Stimulated activated naive B cell treated with anti-CD40 and anti-IgM and Interleukin-4, amounts not matched to agents 10 μg/mL and 1 μg/mL and 100 μg/mL, for 72 hours (primary cell): Measurements from ENCODE around the gene ATP1B4.
A peak's percentile ranks its signal among the peaks of the same experiment; 100 is the strongest.

Source experiments
- ATAC-seq, 2 donors: fragments of 150-1000 bp; cut with Tn5 transposase; replicated peaks; 2 replicates each; pipeline ENCODE4 v1.10.0; 2021; ENCODE audit warnings: moderate library complexity in 1 of 2
- DNase-seq: peaks from one replicate; pipeline ENCODE4 v3.0.0; 2021
- H3K27ac Mint-ChIP-seq: one replicate; pipeline ENCODE4 v1.8.0; 2022; ENCODE audit warnings: mild to moderate bottlenecking, mixed read lengths
- H3K27me3 Mint-ChIP-seq, 2 donors: one replicate each; pipeline ENCODE4 v1.8.0; 2022; ENCODE audit warnings: mixed read lengths in 2 of 2
- H3K36me3 Mint-ChIP-seq, 2 donors: one replicate each; pipeline ENCODE4 v1.8.0; 2022; ENCODE audit warnings: mixed read lengths in 2 of 2, mild to moderate bottlenecking in 1 of 2
- H3K4me1 Mint-ChIP-seq, 2 donors: one replicate each; pipeline ENCODE4 v1.8.0; 2022; ENCODE audit warnings: mixed read lengths in 2 of 2, mild to moderate bottlenecking in 1 of 2
- H3K4me3 Mint-ChIP-seq, 2 donors: one replicate each; pipeline ENCODE4 v1.8.0; 2022; ENCODE audit warnings: mild to moderate bottlenecking in 2 of 2, mixed read lengths in 2 of 2, moderate library complexity in 1 of 2
- H3K9me3 Mint-ChIP-seq, 2 donors: one replicate each; pipeline ENCODE4 v1.8.0; 2022; ENCODE audit warnings: mixed read lengths in 2 of 2, mild to moderate bottlenecking in 1 of 2

The ATP1B4 gene

DNA sequence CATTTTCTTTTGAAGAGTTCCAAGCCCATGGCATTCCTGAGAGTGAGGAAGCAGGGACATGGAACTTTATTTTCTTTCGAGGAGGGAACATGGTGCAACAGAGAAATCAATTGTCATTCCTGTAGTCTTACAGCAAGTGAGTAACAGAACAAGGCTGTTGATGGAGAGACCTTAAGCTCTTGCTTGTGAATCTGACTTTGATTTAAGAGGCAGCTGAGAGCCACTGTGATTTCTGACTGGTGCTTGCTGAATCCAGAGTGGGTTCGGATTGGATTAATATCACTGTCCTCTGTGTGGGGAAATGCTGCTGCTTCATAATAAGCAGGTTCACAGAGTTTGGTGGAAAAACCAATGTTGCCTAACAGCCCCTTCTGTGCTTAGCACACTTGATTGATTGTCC is 4.7 kb upstream of the ATP1B4 start:
- ATAC-seq: no peak

DNA sequence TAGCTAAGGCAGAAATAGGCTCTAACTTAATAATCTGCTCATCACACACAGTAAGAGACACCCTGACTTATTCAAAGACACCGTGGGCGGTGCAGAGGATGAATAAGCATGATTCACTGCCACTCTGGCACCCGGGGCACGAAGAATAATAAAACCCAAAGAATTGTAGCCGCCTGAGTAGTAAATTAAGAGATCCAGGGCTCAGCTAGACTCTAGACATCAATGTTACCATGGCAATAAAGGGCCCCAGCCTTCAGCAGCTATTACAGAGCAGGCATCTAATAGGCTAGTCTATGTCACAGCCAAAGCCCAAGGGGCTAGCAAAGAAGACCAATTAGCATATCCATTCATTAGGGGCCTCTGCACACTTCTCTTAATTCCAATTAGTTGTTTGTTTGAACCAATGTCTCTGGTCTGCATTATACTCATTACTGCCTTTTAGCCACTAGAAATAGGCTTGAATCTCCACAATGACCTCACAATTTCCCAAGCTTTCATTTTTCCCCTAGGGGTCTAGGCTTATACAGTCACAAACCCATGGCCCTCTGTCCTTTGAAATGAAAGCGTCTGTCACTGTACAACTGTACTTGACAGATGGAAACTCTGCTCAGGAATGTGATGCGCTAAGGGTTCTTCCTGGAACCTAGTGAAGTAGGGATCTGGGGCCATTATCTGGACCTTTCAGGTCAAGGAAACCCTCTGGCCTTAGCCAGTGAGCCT is 3.0 kb upstream of the ATP1B4 start:
- DNase-seq: no peak

More for the DNA sequence above, 4.7 kb upstream of the ATP1B4 start:
- peaks cover 0 to 6% of the 10 kb centered on the region in 2 donors for H3K4me1 Mint-ChIP-seq
- H3K9me3 Mint-ChIP-seq: no peaks in the 10 kb centered on the region
- no peak for DNase-seq
- peaks cover 0 to 11% of the 10 kb centered on the region in 2 donors for H3K27me3 Mint-ChIP-seq
- H3K36me3 Mint-ChIP-seq: no peaks in the 10 kb centered on the region
- H3K4me3 Mint-ChIP-seq: no peak overlapping the region
- no peak overlapping the region for H3K27ac Mint-ChIP-seq

GRCh38 chrX:120365320-120365719 is 3.4 kb downstream of the ATP1B4 start:
- H3K27me3 Mint-ChIP-seq: peaks cover 4% of the 10 kb centered on the region in 2 donors
- peak; percentile 4 for DNase-seq

More for the DNA sequence above, 3.0 kb upstream of the ATP1B4 start:
- ATAC-seq: peak in 1 of 2 donors; percentile 14
- Mint-ChIP-seq H3K9me3 (no peaks in the 10 kb centered on the region), H3K27me3 (peaks cover 0 to 11% of the 10 kb centered on the region in 2 donors), H3K36me3 (no peaks in the 10 kb centered on the region), H3K27ac (no peak overlapping the region), H3K4me1 (peaks cover 2 to 6% of the 10 kb centered on the region in 2 donors), H3K4me3 (no peak overlapping the region)

GRCh38 chrX:120365968-120366367 is 4.1 kb downstream of the ATP1B4 start:
- Mint-ChIP-seq H3K27ac (no peak overlapping the region), H3K4me3 (no peak overlapping the region), H3K4me1 (peaks cover 0 to 2% of the 10 kb centered on the region in 2 donors), H3K36me3 (no peaks in the 10 kb centered on the region), H3K27me3 (peaks cover 4% of the 10 kb centered on the region in 2 donors), H3K9me3 (no peaks in the 10 kb centered on the region)
- ATAC-seq: no peak
- no peak for DNase-seq

More at GRCh38 chrX:120365320-120365719, 3.4 kb downstream of the ATP1B4 start:
- Mint-ChIP-seq H3K27ac (no peak overlapping the region), H3K36me3 (no peaks in the 10 kb centered on the region), H3K9me3 (no peaks in the 10 kb centered on the region), H3K4me1 (peaks cover 0 to 2% of the 10 kb centered on the region in 2 donors), H3K4me3 (no peak overlapping the region)
- peak; percentile 48 to 56 for ATAC-seq

DNA sequence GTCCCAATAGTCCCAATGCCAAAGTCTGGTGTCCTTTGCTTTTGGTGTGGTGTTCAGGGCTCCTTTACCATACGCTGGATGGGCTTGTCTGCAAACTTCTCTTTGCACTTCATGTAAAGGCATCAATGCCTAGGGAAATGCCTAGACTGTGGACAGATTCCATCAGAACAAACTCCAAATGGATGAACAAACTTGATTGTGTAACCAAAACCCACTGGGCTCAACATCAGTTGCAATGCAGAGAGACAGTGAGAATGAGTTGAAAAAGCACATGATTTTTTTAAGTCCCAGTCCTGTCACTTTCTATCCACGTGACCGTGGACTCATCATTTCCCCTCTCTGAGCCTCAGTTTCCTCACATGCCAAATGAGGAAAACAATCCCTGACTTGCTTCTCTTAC is 4.9 kb downstream of the ATP1B4 start:
- H3K4me3 Mint-ChIP-seq: no peak overlapping the region
- peaks cover 0 to 2% of the 10 kb centered on the region in 2 donors for H3K4me1 Mint-ChIP-seq
- peaks cover 0 to 4% of the 10 kb centered on the region in 2 donors for H3K27me3 Mint-ChIP-seq
- no peak overlapping the region for H3K27ac Mint-ChIP-seq
- ATAC-seq: no peak
- H3K9me3 Mint-ChIP-seq: no peaks in the 10 kb centered on the region
- no peaks in the 10 kb centered on the region for H3K36me3 Mint-ChIP-seq
- no peak for DNase-seq

DNA sequence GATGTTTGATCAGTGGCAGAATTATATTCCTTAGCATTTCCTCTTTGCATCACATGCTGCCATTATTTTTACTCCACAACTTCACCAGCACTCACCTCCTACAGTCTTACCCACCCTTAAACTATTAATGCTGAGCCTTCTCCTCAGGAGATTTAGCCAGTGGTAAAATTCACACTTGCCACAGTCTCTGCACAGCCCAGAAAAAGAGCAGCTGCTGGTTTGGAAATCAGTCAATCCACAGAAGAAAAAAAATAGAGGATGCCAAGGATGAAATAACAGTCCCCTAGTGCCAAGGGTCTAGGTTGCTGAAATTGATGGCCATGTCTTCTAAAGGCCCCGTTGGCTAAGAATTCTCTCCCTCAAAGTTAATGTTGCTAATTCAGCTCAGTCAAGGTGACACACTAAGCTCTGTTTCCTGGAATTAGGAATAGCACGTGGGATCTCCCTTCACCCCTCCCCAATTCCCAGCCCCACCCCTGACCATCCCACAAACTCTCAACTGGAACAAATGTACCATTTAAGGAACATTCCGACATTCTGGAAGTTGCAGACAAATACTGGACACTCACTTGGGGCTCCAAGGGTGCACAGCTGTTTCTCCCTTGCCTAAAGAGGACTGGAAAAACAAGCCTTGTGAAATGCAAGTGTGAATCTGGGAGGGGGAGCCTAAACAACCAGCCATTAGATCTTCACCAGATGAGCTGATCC is 5.7 kb downstream of the ATP1B4 start:
- Mint-ChIP-seq H3K4me3 (no peak overlapping the region), H3K4me1 (peaks cover 0 to 2% of the 10 kb centered on the region in 2 donors), H3K27ac (no peak overlapping the region), H3K9me3 (no peaks in the 10 kb centered on the region), H3K36me3 (no peaks in the 10 kb centered on the region), H3K27me3 (peaks cover 0 to 4% of the 10 kb centered on the region in 2 donors)
- DNase-seq (no peak), ATAC-seq (no peak)

DNA sequence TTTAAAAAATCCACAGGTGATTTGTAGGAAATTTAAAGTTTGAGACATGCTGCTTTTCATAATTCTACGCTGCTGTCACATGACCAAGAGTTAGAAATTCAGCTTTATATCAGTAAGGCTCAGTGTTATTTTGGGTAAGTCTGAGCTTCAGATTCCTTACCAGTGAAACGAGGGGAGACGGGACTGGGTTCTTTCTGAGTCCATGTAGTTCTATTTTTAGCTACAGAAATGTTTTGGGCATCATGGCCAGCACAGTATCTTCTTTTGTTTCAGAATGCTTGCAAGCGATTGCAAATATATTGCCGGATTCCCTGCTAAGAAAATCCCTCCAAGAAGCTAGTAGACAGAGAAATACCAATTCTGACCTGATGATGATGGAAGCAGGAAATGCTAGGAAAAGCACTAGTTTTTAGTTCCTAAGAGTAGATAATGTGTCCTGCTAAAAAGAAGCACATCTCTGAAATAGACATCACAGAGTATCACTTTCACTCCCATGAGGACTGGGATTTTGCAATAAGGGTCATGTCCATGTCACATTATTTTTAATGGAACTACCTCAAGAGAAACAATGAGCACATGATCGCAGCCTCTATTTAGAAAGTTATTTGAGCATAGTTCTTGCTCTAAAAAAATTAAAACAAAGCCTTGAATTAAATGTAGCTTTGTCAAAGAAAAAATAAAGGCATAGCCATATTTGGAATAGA is 10.9 kb downstream of the ATP1B4 start:
- no peak for DNase-seq
- H3K36me3 Mint-ChIP-seq: no peaks in the 10 kb centered on the region

DNA sequence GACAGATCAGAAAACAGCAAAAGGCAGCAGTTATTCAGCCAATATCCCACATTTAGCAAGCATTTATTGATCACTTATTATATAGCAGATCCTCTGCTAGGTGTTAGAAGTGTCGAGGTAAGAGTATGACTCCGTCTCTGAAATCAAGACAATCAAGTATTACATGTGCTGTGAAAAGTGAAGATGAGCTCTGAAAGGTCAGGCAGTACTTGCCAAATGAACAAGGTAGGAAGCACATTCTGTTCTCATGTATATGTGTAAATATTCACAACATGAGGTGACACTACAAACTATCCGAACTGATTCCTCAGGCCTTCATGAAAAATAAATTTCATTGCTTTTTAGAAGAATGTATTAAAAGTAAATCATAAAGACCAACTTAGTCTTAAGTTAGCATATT is 15.3 kb downstream of the ATP1B4 start:
- Mint-ChIP-seq H3K9me3 (no peaks in the 10 kb centered on the region), H3K4me1 (peaks cover 0 to 6% of the 10 kb centered on the region in 2 donors), H3K36me3 (no peaks in the 10 kb centered on the region), H3K4me3 (no peak overlapping the region), H3K27ac (no peak overlapping the region), H3K27me3 (peaks cover 0 to 9% of the 10 kb centered on the region in 2 donors)
- DNase-seq (no peak), ATAC-seq (no peak)

More for the DNA sequence above, 10.9 kb downstream of the ATP1B4 start:
- no peak for ATAC-seq
- Mint-ChIP-seq H3K27me3 (peaks cover 0 to 5% of the 10 kb centered on the region in 2 donors), H3K4me3 (no peak overlapping the region), H3K27ac (no peak overlapping the region), H3K4me1 (no peaks in the 10 kb centered on the region), H3K9me3 (no peaks in the 10 kb centered on the region)

- peaks cover 0 to 9% of the 10 kb centered on the region in 2 donors for H3K27me3 Mint-ChIP-seq
- H3K9me3 Mint-ChIP-seq: no peaks in the 10 kb centered on the region
- H3K36me3 Mint-ChIP-seq: no peaks in the 10 kb centered on the region
- ATAC-seq (no peak), DNase-seq (no peak)
- no peak overlapping the region for H3K27ac Mint-ChIP-seq
- no peak overlapping the region for H3K4me3 Mint-ChIP-seq
- peaks cover 0 to 6% of the 10 kb centered on the region in 2 donors for H3K4me1 Mint-ChIP-seq
Observed at GRCh38 chrX:120377715-120378114, 15.8 kb downstream of the ATP1B4 start.

GRCh38 chrX:120378570-120378969 is 16.7 kb downstream of the ATP1B4 start:
- Mint-ChIP-seq H3K36me3 (no peaks in the 10 kb centered on the region), H3K9me3 (no peaks in the 10 kb centered on the region), H3K4me3 (no peak overlapping the region), H3K4me1 (peaks cover 0 to 6% of the 10 kb centered on the region in 2 donors), H3K27me3 (peaks cover 0 to 9% of the 10 kb centered on the region in 2 donors), H3K27ac (no peak overlapping the region)
- ATAC-seq (no peak), DNase-seq (no peak)

DNA sequence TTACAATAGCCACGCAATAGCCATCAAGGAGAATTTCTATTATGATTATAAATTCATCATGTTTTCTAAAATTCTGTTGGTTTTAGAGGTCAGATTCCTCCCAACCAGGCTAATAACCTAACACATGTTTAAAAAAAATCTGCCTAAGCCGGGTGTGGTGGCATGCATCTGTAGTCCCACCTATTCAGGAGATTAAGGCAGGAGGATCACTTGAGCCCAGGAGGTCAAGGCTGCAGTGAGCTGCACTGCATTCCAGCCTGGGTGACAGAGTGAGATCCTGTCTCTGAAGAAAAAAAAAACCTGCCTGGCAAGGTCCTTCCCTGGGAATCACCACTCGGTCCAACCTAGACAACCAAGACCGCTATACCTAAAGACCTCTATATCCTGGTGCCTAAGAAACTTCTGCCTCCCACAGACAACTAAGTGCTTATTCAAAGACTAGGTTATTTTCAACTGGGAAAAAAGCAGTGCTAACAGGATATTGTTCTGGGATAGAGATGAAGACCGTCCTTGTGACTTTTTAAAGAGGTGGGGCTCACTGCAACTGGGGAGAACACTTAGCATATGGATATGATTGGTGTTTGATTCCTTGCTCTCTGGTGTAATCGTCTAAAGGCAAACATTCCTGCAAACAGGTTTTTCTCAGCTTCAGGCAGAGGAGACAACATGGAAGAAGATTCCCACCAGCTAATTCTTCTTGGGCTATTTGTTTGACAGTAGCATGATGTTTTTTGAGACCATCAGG is 18.2 kb downstream of the ATP1B4 start:
- no peak for DNase-seq
- Mint-ChIP-seq H3K27me3 (peaks cover 0 to 4% of the 10 kb centered on the region in 2 donors), H3K4me1 (peaks cover 0 to 6% of the 10 kb centered on the region in 2 donors), H3K36me3 (no peaks in the 10 kb centered on the region), H3K9me3 (no peaks in the 10 kb centered on the region), H3K4me3 (no peak overlapping the region), H3K27ac (no peak overlapping the region)
- ATAC-seq: no peak

DNA sequence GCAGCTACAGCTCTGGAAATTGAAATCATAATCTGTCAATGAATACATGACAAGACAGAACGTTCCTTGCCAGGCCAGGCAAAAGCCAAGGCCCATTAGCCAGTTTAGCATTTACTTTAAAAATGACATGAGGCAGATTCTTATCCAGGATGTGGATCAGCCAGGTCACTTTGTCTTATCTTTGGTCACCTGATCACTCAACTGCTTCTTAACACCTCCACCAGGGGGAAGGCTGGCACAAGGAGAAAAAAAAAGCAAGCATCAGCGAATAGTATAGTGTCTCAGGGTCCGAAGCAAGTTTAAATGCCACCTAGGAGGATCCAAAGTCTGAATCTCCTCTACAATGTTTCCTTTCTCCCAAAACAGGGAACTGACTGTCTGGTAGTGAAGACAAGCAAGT is 18.8 kb downstream of the ATP1B4 start:
- peak; percentile 3 for DNase-seq
- no peak overlapping the region for H3K27ac Mint-ChIP-seq
- peaks cover 0 to 6% of the 10 kb centered on the region in 2 donors for H3K4me1 Mint-ChIP-seq

DNA sequence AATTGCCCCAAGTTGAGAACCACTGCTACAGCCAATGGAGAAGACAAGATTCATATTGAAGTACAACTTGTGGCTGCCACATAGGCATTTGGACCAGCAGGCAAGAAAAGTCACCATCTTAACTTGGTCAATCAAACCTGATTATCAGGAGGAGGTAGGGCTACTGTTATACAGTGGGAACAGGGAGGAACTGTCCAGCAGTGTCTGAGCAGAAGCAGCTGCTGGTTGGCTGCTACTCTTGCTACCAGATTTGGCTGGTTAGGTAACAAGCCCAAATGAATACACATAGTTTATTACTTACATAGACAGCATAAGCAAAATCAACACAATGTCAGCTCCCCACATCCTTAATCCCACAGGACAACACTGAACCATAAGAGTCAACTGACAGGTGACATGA is 39.4 kb downstream of the ATP1B4 start:
- Mint-ChIP-seq H3K27ac (no peak overlapping the region), H3K36me3 (peaks cover 0 to 2% of the 10 kb centered on the region in 2 donors), H3K27me3 (peaks cover 0 to 5% of the 10 kb centered on the region in 2 donors), H3K9me3 (peaks cover 0 to 2% of the 10 kb centered on the region in 2 donors), H3K4me1 (no peaks in the 10 kb centered on the region), H3K4me3 (no peak overlapping the region)
- DNase-seq (no peak), ATAC-seq (no peak)

More for the DNA sequence above, 18.8 kb downstream of the ATP1B4 start:
- Mint-ChIP-seq H3K36me3 (no peaks in the 10 kb centered on the region), H3K4me3 (no peak overlapping the region), H3K27me3 (peaks cover 0 to 4% of the 10 kb centered on the region in 2 donors), H3K9me3 (no peaks in the 10 kb centered on the region)
- peak; percentile 68 to 69 for ATAC-seq

GRCh38 chrX:120402369-120402768 is 40.5 kb downstream of the ATP1B4 start:
- DNase-seq (no peak), ATAC-seq (no peak)
- peaks cover 0 to 6% of the 10 kb centered on the region in 2 donors for H3K27me3 Mint-ChIP-seq
- H3K4me3 Mint-ChIP-seq: no peak overlapping the region
- H3K36me3 Mint-ChIP-seq: peaks cover 0 to 3% of the 10 kb centered on the region in 2 donors
- no peaks in the 10 kb centered on the region for H3K4me1 Mint-ChIP-seq
- H3K27ac Mint-ChIP-seq: no peak overlapping the region
- H3K9me3 Mint-ChIP-seq: peaks cover 0 to 6% of the 10 kb centered on the region in 2 donors
